ENCODE measurements around the gene MGA.

The MGA gene

DNA sequence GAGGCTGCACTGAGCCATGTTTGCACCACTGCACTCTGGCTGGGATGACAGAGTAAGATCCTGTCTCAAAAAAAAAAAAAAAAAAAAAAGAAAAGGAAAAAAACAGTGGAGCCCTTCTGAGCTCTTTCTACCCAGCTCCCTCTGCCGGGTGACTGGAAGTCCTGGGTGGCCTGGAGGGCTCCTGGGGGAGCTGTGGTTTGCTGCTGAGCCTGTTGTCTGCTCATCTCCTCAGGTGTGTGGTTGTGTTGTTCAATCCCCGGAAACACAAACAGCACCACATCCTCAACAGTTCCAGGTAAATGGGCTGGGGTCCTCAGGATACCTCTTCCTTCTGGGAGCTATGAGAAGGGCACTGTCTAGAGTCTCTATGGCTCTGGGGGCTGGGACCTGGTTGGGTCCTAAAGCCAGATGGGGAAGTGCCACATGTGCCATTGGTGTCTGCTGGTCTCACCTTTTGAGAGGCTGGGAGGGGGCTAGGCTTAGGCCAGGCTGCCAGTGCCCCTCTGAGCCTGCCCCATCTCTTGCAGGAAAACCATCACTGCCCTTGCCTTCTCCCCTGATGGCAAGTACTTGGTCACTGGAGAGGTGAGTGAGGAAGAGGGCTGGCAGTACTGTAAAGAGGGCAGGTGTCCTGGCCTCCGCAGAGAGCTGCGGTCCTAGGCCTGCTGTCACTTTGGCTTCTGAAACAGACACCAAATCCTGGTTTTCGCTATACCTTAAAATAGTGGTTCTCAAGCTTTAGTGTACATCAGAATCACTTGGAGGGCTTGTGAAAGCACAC, 150.6 kb downstream of the MGA start:
- no peak for DNase-seq

DNA sequence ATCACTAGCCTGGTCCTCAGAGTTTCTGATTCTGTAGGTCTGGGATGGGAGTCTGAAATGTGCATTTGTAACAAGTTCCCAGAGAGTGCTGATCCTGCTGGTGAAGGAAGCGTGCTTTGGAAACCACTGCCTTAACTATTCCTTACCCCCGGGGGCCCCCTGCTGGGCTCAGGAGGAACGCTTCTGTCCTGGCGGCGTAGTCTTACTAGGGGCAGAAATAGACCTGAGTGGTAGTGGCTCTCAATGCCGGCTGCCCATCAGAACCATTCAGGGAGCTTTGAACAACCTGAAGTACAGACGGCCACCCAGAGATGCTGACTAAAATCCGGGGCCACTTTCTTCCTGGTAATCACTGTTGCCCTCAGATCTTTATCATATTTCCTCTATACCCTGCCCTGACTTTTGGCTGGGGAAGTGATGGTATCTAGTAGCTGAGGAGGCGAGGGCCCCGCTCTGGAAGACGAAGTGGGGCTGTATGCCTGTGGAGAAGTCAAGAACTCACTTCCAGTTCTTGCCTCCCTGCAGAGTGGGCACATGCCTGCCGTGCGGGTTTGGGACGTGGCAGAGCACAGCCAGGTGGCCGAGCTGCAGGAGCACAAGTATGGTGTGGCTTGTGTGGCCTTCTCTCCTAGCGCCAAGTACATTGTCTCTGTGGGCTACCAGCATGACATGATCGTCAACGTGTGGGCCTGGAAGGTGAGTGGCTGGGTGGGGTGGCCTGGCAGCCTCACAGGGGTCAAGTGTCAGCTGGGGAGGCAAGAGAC, 151.4 kb downstream of the MGA start:
- DNase-seq, result peak; percentile 15 to 73 (median 46)

DNA sequence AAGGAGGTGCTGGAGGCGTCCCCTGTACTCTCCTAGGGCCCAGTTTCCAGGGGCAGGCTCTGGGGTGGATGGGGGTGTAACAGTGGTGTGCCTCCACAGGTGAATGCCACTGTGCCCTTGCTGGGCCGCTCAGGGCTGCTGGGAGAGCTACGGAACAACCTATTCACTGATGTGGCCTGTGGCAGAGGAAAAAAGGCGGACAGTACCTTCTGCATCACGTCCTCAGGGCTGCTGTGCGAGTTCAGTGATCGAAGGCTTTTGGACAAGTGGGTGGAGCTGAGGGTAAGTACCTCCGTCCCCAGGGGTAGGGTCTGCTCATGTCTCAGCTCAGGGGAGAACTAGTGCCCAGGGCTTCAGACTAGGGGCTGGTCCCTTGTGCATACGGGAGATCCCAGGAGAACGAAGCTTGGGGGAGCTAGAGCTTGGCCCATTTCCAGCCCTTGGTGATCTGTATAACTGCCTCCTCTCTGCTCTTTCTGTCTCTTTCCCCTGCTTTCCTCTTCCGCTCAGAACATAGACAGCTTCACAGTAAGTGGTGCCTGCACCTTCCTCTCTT, 152.7 kb downstream of the MGA start:
- no peak for DNase-seq

DNA sequence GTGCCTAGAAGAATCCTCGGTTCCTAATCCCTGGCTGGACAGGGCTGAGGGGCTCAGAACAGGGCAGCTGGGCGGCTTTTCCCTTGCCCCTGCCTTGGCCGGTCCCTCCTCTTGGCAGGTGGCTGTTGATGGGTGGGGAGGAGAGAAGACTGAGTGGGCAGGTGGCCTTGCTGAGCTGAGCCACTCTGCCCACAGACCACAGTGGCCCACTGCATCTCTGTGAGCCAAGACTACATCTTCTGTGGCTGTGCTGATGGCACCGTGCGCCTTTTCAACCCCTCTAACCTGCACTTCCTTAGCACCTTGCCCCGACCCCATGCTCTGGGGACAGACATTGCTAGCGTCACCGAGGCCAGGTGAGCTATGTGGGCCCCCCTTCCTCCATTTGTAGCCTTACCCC, 153.2 kb downstream of the MGA start:
- no peak for DNase-seq

DNA sequence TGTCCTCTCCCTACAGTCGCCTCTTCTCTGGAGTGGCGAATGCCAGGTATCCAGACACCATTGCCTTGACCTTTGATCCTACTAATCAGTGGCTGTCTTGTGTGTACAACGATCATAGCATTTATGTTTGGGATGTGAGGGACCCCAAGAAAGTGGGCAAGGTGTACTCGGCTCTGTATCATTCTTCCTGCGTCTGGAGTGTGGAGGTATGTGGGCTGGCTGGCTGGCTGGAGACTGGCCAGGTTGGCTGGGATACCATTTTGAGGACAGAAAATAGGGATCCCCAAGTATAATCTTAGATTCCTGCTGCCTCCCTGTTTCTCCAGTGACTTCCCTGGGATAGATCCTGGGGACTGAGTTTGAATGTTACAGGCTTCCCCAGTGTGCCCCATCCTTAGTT, 154.3 kb downstream of the MGA start:
- DNase-seq, result no peak

DNA sequence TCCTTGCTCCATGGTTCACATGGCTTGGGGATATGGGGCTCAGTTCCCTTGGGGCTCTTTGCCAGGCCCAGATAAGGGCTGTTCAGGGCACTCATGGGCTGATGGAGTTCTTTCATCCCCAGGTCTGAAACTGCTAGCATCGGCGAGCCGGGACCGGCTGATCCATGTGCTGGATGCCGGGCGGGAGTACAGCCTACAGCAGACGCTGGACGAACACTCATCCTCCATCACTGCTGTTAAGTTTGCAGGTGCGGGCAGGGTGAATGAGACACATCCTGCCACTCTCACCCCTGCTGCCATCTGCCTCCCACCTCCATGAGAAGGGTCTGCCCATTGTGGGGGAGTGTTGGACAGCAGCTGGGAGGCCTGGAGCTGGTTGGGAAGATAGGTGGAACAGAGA, 156.6 kb downstream of the MGA start:
- no peak for DNase-seq

DNA sequence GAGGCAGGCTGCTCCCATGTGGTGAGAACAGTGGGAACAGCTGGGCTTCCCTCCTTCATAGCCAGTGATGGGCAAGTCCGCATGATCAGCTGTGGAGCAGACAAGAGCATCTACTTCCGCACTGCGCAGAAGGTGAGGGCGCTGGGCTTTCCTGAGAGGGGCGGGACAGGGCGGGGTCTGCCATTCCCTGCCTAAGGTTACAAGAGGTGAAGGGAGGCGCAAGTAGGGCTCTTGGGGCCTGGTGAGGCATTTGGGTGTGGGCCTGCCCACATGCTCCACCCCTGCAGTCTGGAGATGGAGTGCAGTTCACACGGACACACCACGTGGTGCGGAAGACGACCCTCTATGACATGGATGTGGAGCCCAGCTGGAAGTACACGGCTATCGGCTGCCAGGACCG, 157.1 kb downstream of the MGA start:
- DNase-seq, result no peak

DNA sequence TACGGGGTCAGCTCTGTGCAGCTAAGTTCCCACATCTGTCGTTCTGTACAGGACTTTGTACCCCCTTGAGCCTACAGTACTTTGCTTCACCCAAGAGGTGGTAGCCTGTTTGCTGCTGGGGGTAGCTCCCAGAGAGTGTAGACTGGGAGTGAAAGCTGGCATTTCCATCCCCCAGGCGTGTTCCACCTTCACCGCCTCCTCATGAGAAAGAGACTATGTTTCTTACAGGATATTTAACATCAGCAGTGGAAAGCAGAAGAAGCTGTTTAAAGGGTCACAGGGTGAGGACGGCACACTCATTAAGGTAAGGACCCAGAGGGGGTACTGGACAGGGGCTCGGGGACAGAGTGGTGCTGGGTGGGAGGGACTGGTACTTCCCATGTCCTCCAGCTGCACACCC, 157.6 kb downstream of the MGA start:
- no peak for DNase-seq

DNA sequence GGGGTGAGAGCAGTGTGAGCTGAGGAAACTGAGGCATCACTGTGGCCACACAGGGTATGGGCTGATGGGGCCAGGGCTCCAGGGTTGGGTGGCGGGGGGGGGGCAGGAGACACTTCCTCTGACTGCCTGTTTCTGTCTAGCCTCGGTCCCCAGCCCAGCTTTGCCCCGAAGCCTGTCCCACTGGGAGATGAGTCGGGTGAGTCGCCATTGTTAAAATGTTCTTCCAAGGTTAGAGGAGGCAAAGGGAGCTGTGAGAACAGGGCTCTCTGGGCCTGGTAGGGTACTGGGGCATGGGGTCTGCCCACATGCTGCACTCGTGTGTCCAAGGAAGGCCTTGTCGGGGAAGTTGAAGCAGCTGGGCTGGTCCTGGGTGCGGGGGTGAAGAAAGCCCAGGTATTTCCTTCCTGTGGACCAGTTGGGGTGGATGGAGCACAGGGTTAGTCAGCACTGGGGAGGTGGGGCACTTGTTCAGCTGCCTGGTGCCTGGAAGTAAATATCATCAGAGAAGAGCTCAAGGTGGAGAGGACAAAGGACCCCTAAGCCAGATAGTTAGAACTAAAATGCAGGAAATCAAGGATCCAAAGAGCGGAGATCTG, 159.3 kb downstream of the MGA start:
- DNase-seq, result no peak

DNA sequence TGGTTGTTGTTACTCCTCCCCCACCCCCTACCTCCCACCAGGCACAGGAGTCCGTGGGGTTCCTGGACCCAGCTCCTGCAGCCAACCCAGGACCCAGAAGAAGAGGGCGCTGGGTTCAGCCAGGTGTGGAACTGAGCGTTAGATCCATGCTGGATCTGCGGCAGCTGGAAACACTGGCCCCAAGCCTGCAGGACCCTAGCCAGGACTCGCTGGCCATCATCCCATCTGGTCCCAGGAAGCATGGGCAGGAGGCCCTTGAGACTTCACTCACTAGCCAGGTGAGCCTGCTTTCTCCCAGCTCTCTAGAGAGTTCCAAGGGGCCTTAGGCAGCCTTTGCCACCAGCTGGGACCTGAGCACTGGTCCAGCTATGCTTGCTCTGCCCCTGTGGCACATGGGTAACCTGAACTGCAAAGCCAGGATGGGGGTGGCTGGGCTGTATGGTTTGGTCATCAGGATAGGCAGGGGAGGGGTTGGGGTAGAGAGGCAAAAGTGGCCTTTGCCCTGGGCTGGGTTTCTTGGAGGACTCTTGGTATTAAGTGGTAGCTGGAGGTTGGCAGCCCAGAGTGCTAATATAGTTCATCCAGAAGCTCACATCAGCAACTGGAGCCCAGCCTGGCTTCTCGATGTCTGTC, 160.7 kb downstream of the MGA start:
- DNase-seq, result no peak

DNA sequence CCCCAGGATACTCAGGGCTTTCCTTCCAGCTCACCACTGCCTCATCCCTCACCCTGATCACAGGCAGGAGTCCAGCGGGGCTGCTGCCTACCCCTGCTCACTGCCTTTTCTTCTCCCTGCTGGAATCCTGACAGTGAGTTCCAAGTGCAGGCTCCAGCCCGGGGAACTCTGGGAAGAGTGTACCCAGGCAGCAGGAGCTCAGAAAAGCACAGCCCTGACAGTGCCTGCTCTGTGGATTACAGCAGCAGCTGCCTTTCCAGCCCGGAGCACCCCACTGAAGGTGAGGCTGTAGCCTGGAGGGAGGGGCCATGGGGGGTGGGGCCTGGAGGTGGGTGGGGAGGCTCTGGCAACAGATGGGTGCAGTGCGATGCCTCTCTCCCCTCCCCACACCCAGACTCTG, 161.6 kb downstream of the MGA start:
- DNase-seq, result no peak

DNA sequence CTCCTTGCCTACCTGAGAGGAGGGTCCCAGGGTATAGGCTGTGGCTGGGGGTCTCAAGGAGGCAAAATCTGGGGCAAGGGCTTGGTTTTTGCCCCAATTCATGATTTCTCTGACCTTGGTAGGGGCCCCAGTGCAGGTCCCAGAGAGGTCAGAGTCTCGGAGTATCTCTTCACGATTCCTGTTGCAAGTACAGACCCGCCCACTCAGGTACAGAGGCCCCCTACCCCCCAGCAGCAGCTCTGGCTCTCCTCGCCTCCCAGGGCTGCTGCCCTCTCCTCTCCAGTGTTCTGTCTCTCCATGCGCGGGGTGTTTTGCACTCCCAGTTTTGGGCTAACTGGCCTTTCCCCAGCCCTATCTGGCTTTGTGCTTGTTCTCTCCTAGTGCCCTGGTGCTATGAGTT, 162.3 kb downstream of the MGA start:
- no peak for DNase-seq
